Measurements from ENCODE around the gene HLF.

The HLF gene

GRCh38 chr17:55345132-55345531 lies 80.4 kb downstream of the HLF start:
- in situ Hi-C loops (cut with HindIII; ENCODE audit: low sequenced_read_pairs) = no loop called here
- no peak overlapping the region for H3K4me3 ChIP-seq (ENCODE audit: low read depth, low read length)
- TF ChIP-seq CTCF (IDR thresholded peaks at IDR 0.05; ENCODE audit: low read depth, low read length) = no peak
- no peak for DNase-seq (ENCODE audit: low read depth, low spot score)

DNA sequence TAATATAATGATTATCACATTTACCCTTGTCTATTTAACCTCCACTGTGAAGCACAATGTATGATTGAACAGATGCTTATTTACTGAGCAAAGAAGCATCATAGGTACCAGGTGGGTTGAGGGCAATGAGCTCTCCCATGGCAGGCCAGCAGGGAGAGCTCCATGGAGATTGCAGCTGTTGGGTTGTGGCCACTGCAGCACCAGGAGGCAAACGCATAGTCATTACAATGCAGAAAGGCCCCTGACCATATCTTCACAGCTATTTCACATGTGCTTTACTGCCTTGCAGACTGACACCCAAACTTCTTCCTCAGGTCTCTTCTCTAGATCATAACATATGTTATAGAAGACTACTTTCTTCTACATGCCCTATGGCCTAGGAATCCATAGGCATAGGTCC lies 81.9 kb downstream of the HLF start:
- in situ Hi-C loops (cut with HindIII; ENCODE audit: low sequenced_read_pairs) = no loop called here
- no peak overlapping the region for H3K4me3 ChIP-seq (ENCODE audit: low read depth, low read length)
- no peak for TF ChIP-seq CTCF (IDR thresholded peaks at IDR 0.05; ENCODE audit: low read depth, low read length)
- no peak for DNase-seq (ENCODE audit: low read depth, low spot score)

- no peak overlapping the region for H3K4me3 ChIP-seq (ENCODE audit: low read depth, low read length)
- no peak for DNase-seq (ENCODE audit: low read depth, low spot score)
- no peak for TF ChIP-seq CTCF (IDR thresholded peaks at IDR 0.05; ENCODE audit: low read depth, low read length)
- in situ Hi-C loops (cut with HindIII; ENCODE audit: low sequenced_read_pairs) = no loop called here
These were observed 82.6 kb downstream of the HLF start for GRCh38 chr17:55347341-55347740.

DNA sequence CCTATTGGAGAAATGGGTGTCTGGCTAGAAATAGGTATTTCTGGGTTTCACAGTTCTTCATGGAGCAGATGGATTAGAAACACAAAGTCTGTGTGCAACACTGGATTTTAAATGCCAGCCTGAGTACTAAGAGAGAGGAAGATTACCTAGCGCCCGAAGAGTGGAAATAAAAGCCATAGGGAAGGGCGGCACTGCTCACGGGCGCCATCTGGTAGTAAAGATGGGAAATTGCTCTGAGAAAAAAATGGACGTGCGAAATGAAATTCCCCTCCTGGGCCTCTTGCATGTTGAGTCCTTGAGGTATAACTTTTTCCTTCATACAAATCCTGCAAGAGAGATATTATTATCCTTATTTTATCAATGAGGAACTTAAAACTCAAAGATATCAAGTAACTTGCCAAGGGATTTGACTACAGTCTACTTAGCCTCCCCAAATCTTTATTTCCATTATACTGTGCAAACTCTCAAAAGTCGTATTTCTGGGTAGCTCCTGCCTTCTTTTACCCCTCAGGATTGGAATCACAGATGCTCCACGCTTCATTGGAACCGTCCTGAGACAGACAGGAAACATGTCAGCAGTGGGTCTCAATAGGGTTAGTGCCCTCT lies 84.1 kb downstream of the HLF start:
- peak; percentile 60 for DNase-seq (ENCODE audit: low read depth, low spot score)
- TF ChIP-seq CTCF (IDR thresholded peaks at IDR 0.05; ENCODE audit: low read depth, low read length) = peak; percentile 86

GRCh38 chr17:55350825-55351205 lies 86.1 kb downstream of the HLF start:
- in situ Hi-C loops (cut with HindIII; ENCODE audit: low sequenced_read_pairs) = no loop called here
- DNase-seq (ENCODE audit: low read depth, low spot score) = no peak
- H3K4me3 ChIP-seq (ENCODE audit: low read depth, low read length) = no peak overlapping the region
- TF ChIP-seq CTCF (IDR thresholded peaks at IDR 0.05; ENCODE audit: low read depth, low read length) = no peak

More for the DNA sequence above, 84.1 kb downstream of the HLF start:
- H3K4me3 ChIP-seq (ENCODE audit: low read depth, low read length) = no peak overlapping the region
- in situ Hi-C loops (cut with HindIII; ENCODE audit: low sequenced_read_pairs) = no loop called here

DNA sequence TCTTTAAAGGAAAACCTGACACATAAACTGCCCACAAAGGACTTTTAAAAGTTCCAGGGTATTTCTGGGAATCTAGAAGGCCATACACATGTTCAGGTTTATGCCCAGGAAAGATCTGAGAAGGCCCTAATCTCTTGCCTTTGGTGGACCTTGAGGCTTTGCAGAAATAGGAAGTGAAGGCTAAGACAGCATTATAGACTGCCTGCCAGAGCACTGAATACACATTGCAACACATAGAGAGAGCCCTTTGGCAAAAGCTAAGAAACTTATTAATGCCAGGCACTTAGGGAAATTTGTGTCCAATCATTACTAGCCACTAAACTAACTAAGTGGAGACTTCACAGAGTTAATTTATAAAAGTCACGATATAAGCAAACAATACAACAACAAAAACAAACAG lies 86.5 kb downstream of the HLF start:
- DNase-seq (ENCODE audit: low read depth, low spot score) = no peak
- no peak overlapping the region for H3K4me3 ChIP-seq (ENCODE audit: low read depth, low read length)
- in situ Hi-C loops (cut with HindIII; ENCODE audit: low sequenced_read_pairs) = no loop called here
- TF ChIP-seq CTCF (IDR thresholded peaks at IDR 0.05; ENCODE audit: low read depth, low read length) = no peak

DNA sequence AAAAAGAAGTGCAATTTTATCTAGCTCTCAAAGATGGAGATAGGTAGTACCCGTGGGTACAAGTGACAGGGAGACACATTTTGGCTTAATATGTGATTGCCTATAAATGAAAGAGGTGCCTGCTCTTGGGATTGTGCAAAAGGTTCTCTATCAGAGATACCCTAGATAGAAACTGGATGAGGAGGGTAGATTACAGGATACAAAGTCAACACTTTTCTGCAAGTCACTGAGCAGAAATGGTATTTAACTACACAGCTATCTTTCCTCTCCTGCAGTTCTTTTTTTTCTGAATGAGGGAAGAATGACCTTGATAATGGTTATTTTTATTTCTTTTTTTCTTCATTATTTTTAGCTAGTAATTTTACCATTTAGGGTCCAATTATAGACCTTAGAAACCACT lies 89.2 kb downstream of the HLF start:
- in situ Hi-C loops (cut with HindIII; ENCODE audit: low sequenced_read_pairs) = no loop called here
- no peak overlapping the region for H3K4me3 ChIP-seq (ENCODE audit: low read depth, low read length)
- no peak for DNase-seq (ENCODE audit: low read depth, low spot score)
- no peak for TF ChIP-seq CTCF (IDR thresholded peaks at IDR 0.05; ENCODE audit: low read depth, low read length)
